ENCODE results near the gene CPPED1. TPM values are rescaled to one million over a fixed set of nuclear protein-coding genes. Genes with fewer than 3 reads are reported as not detected.
A peak's percentile ranks its signal among the peaks of the same experiment; 100 is the strongest.

CPPED1 gene
- total and polyA plus RNA-seq, 4 donors = 8.8 to 13.3 (median 9.5) TPM

DNA sequence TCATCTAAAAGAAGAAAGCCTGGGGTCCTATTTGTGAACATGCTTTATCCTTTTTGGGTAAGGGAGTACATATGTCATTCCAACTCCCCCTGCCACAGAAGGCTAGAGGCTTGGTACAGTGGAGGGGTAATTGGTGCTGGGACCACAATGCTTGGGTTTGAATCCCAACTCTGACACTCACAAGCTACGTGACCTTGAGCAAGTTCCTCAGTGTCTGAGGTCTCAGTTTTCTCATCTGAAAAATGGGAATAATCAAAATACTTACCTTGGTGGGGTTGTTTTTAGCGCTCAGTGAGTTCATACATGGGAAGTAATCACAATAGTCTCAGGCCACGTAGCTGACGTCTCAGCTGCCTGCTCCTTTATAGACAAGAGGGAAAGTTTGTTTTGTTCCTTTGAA is 150.8 kb downstream of the CPPED1 start:
- Histone ChIP-seq H3K4me3 (ENCODE audit: low read depth, low read length) (no peak overlapping the region), H3K36me3 (ENCODE audit: control insufficient read depth, insufficient read depth, low read length) (no peaks in the 10 kb centered on the region), H3K4me1 (ENCODE audit: control insufficient read depth, insufficient read depth, low read length) (no peaks in the 10 kb centered on the region), H3K9me3 (ENCODE audit: control insufficient read depth, insufficient read depth, low read length) (peaks cover 2% of the 10 kb centered on the region), H3K27me3 (ENCODE audit: control insufficient read depth, insufficient read depth, low read length) (no peaks in the 10 kb centered on the region), H3K27ac (ENCODE audit: low read depth, low read length) (no peak overlapping the region)
- no peak for DNase-seq (ENCODE audit: low read depth in 4 of 6, low spot score in 6 of 6)
- 90% methylated on average over 3 of the region's 4 CpGs for WGBS (ENCODE audit: insufficient coverage)

DNA sequence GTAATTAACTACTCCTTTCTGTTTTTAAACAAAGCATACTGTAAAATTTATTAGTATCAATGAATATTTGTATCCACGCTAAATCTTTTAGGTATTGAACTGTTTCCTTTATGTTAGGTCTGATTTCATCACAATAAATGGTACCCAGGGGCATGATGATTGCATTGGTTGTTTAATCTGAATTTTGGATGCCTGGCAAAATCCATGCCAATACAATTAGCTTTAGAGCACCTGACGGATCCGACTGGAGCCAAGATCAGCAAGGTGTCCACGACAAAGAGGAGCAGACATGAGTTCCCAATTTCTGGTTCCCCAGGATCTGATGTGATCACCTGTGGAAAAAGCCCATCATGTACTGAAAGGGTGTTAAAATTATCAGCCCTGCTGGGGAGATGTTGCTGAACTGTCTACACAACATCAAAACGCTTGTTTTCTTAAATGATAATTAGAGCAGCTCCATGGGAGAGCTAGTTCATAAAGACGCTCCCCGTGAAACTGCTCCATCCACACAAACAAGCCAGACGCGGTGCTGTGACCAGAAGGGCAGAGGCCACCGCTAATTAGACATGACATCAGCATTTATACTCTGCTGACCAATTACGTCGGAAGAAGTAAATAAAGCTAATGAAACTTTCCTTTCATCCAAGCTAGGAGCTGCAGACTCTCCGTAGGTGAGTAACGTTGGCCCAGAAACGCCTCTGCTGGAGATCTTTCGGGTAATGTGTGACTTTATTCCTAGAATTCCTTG is 151.7 kb downstream of the CPPED1 start:
- Histone ChIP-seq H3K27me3 (ENCODE audit: control insufficient read depth, insufficient read depth, low read length) (no peaks in the 10 kb centered on the region), H3K4me3 (ENCODE audit: low read depth, low read length) (no peak overlapping the region), H3K9me3 (ENCODE audit: control insufficient read depth, insufficient read depth, low read length) (no peaks in the 10 kb centered on the region), H3K4me1 (ENCODE audit: control insufficient read depth, insufficient read depth, low read length) (no peaks in the 10 kb centered on the region), H3K36me3 (ENCODE audit: control insufficient read depth, insufficient read depth, low read length) (no peaks in the 10 kb centered on the region), H3K27ac (ENCODE audit: low read depth, low read length) (no peak overlapping the region)
- peak in 2 of 6 donors; percentile 41 to 83 for DNase-seq (ENCODE audit: low read depth in 4 of 6, low spot score in 6 of 6)
- 43% methylated on average over 1 of the region's 16 CpGs for WGBS (ENCODE audit: insufficient coverage)

GRCh38 chr16:12649356-12649755 is 154.3 kb downstream of the CPPED1 start:
- WGBS (ENCODE audit: insufficient coverage) = 94% methylated on average over 2 of the region's 2 CpGs
- Histone ChIP-seq H3K9me3 (ENCODE audit: control insufficient read depth, insufficient read depth, low read length) (no peaks in the 10 kb centered on the region), H3K27me3 (ENCODE audit: control insufficient read depth, insufficient read depth, low read length) (no peaks in the 10 kb centered on the region), H3K4me3 (ENCODE audit: low read depth, low read length) (no peak overlapping the region), H3K36me3 (ENCODE audit: control insufficient read depth, insufficient read depth, low read length) (no peaks in the 10 kb centered on the region), H3K27ac (ENCODE audit: low read depth, low read length) (no peak overlapping the region), H3K4me1 (ENCODE audit: control insufficient read depth, insufficient read depth, low read length) (peaks cover 3% of the 10 kb centered on the region)
- DNase-seq (ENCODE audit: low read depth in 4 of 6, low spot score in 6 of 6) = no peak

GRCh38 chr16:12646490-12647274 is 157.0 kb downstream of the CPPED1 start:
- H3K4me3 ChIP-seq (ENCODE audit: low read depth, low read length) = no peak overlapping the region
- H3K36me3 ChIP-seq (ENCODE audit: control insufficient read depth, insufficient read depth, low read length) = no peaks in the 10 kb centered on the region
- no peaks in the 10 kb centered on the region for H3K27me3 ChIP-seq (ENCODE audit: control insufficient read depth, insufficient read depth, low read length)
- 68% methylated on average over 4 of the region's 10 CpGs for WGBS (ENCODE audit: insufficient coverage)
- H3K4me1 ChIP-seq (ENCODE audit: control insufficient read depth, insufficient read depth, low read length) = peaks cover 3% of the 10 kb centered on the region
- no peak for DNase-seq (ENCODE audit: low read depth in 4 of 6, low spot score in 6 of 6)
- H3K27ac ChIP-seq (ENCODE audit: low read depth, low read length) = no peak overlapping the region
- H3K9me3 ChIP-seq (ENCODE audit: control insufficient read depth, insufficient read depth, low read length) = no peaks in the 10 kb centered on the region

DNA sequence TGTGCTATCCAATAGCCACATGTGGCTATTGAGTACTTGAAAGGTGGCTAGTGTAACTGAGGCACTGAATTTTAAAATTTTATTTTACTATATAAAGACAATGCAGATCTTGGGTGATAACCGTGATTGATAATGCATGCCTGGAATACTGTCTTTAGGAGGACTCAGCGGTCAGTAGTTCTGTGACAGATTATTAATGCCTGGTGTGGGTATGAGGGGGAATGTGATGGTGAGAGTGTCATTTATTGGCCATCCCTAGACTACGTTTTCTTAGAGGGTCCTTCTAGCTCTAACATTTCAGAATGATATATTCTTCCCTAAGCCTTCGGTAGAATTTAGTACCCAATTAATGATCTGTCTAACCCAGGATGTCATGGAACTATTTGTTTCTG is 157.6 kb downstream of the CPPED1 start:
- Histone ChIP-seq H3K4me1 (ENCODE audit: control insufficient read depth, insufficient read depth, low read length) (peaks cover 3% of the 10 kb centered on the region), H3K36me3 (ENCODE audit: control insufficient read depth, insufficient read depth, low read length) (no peaks in the 10 kb centered on the region), H3K27me3 (ENCODE audit: control insufficient read depth, insufficient read depth, low read length) (no peaks in the 10 kb centered on the region), H3K27ac (ENCODE audit: low read depth, low read length) (no peak overlapping the region), H3K9me3 (ENCODE audit: control insufficient read depth, insufficient read depth, low read length) (no peaks in the 10 kb centered on the region), H3K4me3 (ENCODE audit: low read depth, low read length) (no peak overlapping the region)
- DNase-seq (ENCODE audit: low read depth in 4 of 6, low spot score in 6 of 6) = no peak
- WGBS (ENCODE audit: insufficient coverage) = 92% methylated on average over 2 of the region's 4 CpGs

DNA sequence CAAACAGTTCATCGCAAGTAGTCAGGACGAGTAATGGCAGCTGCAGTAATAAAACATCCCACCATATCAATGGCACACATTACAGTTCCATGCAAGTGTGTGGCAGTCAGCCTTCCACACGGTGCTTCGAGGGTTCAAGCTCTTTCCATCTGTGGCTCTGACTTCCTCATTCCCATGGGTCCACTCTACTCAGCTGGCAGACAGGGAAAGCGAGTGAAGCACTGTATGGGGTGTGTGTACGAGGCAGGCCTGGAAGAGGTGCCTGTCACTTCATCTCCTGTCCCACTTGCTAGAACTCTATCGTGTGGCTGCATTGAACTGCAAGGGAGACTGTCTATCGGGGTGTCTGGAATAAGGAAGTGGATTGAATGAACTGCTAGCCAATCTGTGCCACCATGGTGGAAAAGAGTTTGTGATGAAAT is 160.6 kb downstream of the CPPED1 start:
- Histone ChIP-seq H3K27me3 (ENCODE audit: control insufficient read depth, insufficient read depth, low read length) (no peaks in the 10 kb centered on the region), H3K36me3 (ENCODE audit: control insufficient read depth, insufficient read depth, low read length) (no peaks in the 10 kb centered on the region), H3K4me1 (ENCODE audit: control insufficient read depth, insufficient read depth, low read length) (peaks cover 3% of the 10 kb centered on the region), H3K9me3 (ENCODE audit: control insufficient read depth, insufficient read depth, low read length) (no peaks in the 10 kb centered on the region), H3K27ac (ENCODE audit: low read depth, low read length) (no peak overlapping the region), H3K4me3 (ENCODE audit: low read depth, low read length) (no peak overlapping the region)
- DNase-seq (ENCODE audit: low read depth in 4 of 6, low spot score in 6 of 6) = no peak
- 100% methylated on average over 3 of the region's 8 CpGs for WGBS (ENCODE audit: insufficient coverage)

DNA sequence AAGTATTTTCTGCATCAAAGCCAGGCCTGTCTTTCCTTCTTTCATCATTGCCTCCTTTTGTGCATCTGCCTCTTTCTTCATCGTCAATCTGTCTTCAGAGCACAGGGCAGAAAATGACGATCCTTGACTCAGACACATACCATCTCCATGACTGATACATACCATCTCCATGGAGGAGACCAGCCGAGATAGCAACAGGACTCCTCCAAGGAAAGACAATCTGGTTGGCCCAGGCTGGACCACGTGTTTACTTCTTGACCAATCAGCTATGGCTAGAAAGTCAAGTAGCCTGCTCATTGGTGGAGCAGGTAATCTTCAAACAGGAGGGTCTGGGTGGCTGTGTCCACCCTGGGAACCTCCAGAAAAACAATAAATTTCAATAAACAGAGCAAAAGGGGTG is 164.6 kb downstream of the CPPED1 start:
- no peaks in the 10 kb centered on the region for H3K36me3 ChIP-seq (ENCODE audit: control insufficient read depth, insufficient read depth, low read length)
- no peak overlapping the region for H3K27ac ChIP-seq (ENCODE audit: low read depth, low read length)
- no peaks in the 10 kb centered on the region for H3K27me3 ChIP-seq (ENCODE audit: control insufficient read depth, insufficient read depth, low read length)
- H3K4me3 ChIP-seq (ENCODE audit: low read depth, low read length) = no peak overlapping the region
- no peak for DNase-seq (ENCODE audit: low read depth in 4 of 6, low spot score in 6 of 6)
- 72% methylated on average over 3 of the region's 4 CpGs for WGBS (ENCODE audit: insufficient coverage)
- H3K4me1 ChIP-seq (ENCODE audit: control insufficient read depth, insufficient read depth, low read length) = no peaks in the 10 kb centered on the region
- no peaks in the 10 kb centered on the region for H3K9me3 ChIP-seq (ENCODE audit: control insufficient read depth, insufficient read depth, low read length)

DNA sequence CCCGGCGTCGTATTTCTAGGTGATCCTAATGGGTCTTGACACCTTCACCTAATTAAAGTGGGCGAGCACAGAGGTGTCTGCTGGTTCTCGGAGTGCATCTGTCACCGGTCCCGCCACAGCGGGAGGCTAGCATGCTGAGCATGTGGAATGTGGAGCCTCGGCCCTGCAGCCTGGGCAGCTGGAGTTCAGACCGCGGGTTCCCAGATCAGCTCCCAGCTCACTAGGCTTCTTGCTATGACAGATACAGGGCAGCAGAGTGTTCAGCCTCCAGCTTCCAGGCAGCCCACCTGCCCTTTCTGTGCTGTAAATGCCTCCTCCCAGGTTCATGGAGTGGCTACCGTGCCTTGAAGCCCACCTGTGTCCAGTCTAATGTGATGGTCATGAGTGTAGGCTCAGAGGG is 166.7 kb downstream of the CPPED1 start:
- no peak overlapping the region for H3K4me3 ChIP-seq (ENCODE audit: low read depth, low read length)
- no peak overlapping the region for H3K27ac ChIP-seq (ENCODE audit: low read depth, low read length)
- 45% methylated on average over 9 of the region's 12 CpGs for WGBS (ENCODE audit: insufficient coverage)
- no peak for DNase-seq (ENCODE audit: low read depth in 4 of 6, low spot score in 6 of 6)
- H3K36me3 ChIP-seq (ENCODE audit: control insufficient read depth, insufficient read depth, low read length) = no peaks in the 10 kb centered on the region
- H3K4me1 ChIP-seq (ENCODE audit: control insufficient read depth, insufficient read depth, low read length) = no peaks in the 10 kb centered on the region
- no peaks in the 10 kb centered on the region for H3K27me3 ChIP-seq (ENCODE audit: control insufficient read depth, insufficient read depth, low read length)
- no peaks in the 10 kb centered on the region for H3K9me3 ChIP-seq (ENCODE audit: control insufficient read depth, insufficient read depth, low read length)

GRCh38 chr16:12629271-12629670 is 174.4 kb downstream of the CPPED1 start:
- Histone ChIP-seq H3K9me3 (ENCODE audit: control insufficient read depth, insufficient read depth, low read length) (no peaks in the 10 kb centered on the region), H3K27me3 (ENCODE audit: control insufficient read depth, insufficient read depth, low read length) (no peaks in the 10 kb centered on the region), H3K4me1 (ENCODE audit: control insufficient read depth, insufficient read depth, low read length) (no peaks in the 10 kb centered on the region), H3K4me3 (ENCODE audit: low read depth, low read length) (no peak overlapping the region), H3K36me3 (ENCODE audit: control insufficient read depth, insufficient read depth, low read length) (no peaks in the 10 kb centered on the region), H3K27ac (ENCODE audit: low read depth, low read length) (no peak overlapping the region)
- 96% methylated on average over 8 of the region's 9 CpGs for WGBS (ENCODE audit: insufficient coverage)
- no peak for DNase-seq (ENCODE audit: low read depth in 4 of 6, low spot score in 6 of 6)

GRCh38 chr16:12628536-12628935 is 175.2 kb downstream of the CPPED1 start:
- DNase-seq (ENCODE audit: low read depth in 4 of 6, low spot score in 6 of 6) = no peak
- no peak overlapping the region for H3K27ac ChIP-seq (ENCODE audit: low read depth, low read length)
- H3K9me3 ChIP-seq (ENCODE audit: control insufficient read depth, insufficient read depth, low read length) = no peaks in the 10 kb centered on the region
- no peaks in the 10 kb centered on the region for H3K4me1 ChIP-seq (ENCODE audit: control insufficient read depth, insufficient read depth, low read length)
- no CpG with 5 or more reads among the region's 2 CpGs for WGBS (ENCODE audit: insufficient coverage)
- H3K36me3 ChIP-seq (ENCODE audit: control insufficient read depth, insufficient read depth, low read length) = no peaks in the 10 kb centered on the region
- no peak overlapping the region for H3K4me3 ChIP-seq (ENCODE audit: low read depth, low read length)
- no peaks in the 10 kb centered on the region for H3K27me3 ChIP-seq (ENCODE audit: control insufficient read depth, insufficient read depth, low read length)

All from spinal cord (tissue), 10 donors.